Left colon (tissue), 2 donors: ENCODE results near the gene HMG20B. TPM values are rescaled to one million over a fixed set of nuclear protein-coding genes. Genes with fewer than 3 reads are reported as not detected.

Experiments used
- ATAC-seq: fragments of 200-7000 bp; cut with Tn5 transposase; one replicate; pipeline ENCODE4 v1.9.1; 2020; ENCODE audit warnings: mild to moderate bottlenecking, moderate library complexity
- DNase-seq, 2 donors: peaks; one replicate each; pipeline ENCODE4 v3.0.0-alpha.2; 2020
- intact Hi-C, 2 donors: fragments of 100-400 bp; cut with DNase I in 1 of 2; cut with micrococcal nuclease in 1 of 2; formaldehyde crosslinking; loops; one replicate each; pipeline versions ENCODE4 v1.11.2 to v1.14.0; 2022; cut with DNase I, micrococcal nuclease
- total RNA-seq, 2 donors: library from RNA; stranded (reverse); fragmentation: NEBNext Ultra II Directional; extraction: Animal tissue kit (Norgen Biotek cat#: 25700); gene quantifications; one replicate each; pipeline ENCODE4 v1.2.1, GENCODE V29; 2021
- donor health status: DM: no; HTN: no; CAD: no.
- donor health status: DM: yes; HTN: yes; CAD: no.

The HMG20B gene
- total RNA-seq, 2 donors from 2014 or later, result 85.6 to 88.2 TPM

DNA sequence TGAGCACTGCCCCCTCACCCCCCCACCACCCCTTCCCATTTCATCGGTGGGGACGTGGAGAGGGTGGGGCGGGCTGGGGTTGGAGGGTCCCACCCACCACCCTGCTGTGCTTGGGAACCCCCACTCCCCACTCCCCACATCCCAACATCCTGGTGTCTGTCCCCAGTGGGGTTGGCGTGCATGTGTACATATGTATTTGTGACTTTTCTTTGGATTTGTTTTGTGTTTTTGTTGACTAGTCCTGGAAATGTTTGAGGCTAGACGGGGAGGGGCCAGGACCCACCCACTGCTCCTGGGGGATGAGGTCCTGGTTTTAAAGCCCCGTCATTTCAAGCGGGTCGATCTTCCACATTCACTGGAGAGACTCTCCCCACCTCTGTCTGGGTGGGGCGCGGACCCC, 36.8 kb upstream of the HMG20B start:
- intact Hi-C loops, result no loop called here
- no peak for ATAC-seq
- no peak for DNase-seq

DNA sequence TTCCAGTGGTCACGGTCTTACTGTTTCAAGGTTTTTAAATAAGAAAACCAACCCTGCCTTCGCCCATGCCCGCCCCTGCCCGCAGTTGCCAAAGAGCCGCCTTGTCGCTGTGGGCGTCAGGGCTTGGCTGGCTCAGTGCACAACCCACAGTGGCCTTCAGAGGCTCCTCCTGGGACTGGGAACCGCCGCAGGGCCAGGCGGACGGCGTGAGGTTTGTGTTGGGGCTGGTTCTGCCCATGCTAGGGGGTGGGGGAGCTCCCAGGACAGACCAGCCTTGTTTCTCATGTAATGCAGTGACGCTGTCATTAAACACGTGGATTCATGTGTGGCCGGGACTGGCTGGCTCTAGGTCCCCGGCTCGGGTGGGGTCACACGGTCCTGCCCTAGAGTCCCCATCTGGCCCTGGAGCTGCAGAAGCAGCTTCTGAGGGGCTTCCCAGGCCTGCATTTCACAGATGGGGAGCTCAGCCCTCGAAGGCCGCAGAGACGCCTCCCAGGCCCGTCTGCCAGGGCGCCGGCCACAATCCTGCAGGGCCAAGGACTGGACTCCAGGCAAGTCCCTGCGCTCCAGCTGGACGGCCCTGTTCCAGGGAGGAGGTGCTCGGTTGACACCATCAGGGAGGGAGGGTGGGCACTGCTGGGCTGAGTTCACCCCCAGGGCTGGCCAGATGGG, 36.2 kb upstream of the HMG20B start:
- intact Hi-C loops, result no loop called here
- DNase-seq, result no peak
- peak; percentile 3 for ATAC-seq

DNA sequence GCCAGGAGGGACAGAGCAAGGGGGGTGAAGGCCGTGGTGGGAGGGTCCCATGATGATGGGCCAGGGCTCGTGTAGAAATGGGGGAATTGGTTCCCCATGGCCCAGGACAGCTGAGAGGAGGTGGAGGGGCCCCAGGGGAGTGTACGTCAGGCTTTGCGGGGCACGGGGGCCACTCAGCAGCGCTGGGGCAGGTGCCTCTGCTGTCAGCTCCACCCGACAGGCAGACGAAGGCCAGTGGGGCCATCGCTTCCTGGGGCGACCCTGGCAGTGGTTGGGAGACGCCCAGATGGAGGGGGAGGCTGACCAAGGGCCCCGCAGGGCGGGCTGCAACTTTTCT, 35.7 kb upstream of the HMG20B start:
- DNase-seq (no peak), ATAC-seq (peak; percentile 5)
- intact Hi-C loops, result no loop called here

DNA sequence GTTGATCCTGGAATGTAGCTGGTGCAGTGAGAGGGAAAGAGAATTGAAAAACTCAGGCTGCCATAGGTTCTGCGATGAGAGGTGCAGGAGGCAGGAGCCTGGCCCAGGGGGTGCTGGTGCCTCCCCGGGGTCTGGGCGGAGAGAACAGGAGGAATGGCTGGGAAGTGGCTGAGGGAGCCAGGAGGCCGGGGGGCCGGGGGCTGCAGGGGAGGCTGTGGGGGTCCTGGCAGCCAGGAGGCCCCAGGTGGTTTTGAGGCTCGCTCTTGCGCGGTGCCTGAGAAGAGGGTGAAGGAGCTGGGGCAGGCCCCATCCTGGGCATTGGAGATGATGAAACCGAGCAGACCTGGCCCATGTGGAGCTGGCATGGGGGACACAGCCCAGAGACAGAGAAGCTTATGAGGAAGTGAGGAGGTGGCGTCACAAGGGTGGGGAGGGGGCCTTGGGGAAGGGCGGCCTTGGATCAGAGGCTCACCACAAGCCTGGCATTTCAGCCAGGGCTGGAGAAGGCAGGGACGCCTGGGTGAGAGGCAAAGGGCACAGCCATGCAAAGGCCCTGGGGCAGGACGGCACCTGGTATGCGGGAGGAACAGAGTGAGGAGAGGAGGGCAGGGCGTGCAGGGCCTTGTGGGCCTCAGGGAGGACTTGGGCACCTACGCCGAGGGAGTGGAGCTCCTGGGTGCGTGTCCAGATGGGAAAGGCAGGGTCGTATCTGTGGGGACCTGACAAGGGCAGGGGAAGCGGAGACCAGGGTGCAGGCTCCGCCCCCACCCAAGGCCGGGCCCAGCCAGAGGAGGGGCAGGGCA, 35.1 kb upstream of the HMG20B start:
- intact Hi-C loops, result no loop called here
- DNase-seq, result no peak
- peak; percentile 16 for ATAC-seq

DNA sequence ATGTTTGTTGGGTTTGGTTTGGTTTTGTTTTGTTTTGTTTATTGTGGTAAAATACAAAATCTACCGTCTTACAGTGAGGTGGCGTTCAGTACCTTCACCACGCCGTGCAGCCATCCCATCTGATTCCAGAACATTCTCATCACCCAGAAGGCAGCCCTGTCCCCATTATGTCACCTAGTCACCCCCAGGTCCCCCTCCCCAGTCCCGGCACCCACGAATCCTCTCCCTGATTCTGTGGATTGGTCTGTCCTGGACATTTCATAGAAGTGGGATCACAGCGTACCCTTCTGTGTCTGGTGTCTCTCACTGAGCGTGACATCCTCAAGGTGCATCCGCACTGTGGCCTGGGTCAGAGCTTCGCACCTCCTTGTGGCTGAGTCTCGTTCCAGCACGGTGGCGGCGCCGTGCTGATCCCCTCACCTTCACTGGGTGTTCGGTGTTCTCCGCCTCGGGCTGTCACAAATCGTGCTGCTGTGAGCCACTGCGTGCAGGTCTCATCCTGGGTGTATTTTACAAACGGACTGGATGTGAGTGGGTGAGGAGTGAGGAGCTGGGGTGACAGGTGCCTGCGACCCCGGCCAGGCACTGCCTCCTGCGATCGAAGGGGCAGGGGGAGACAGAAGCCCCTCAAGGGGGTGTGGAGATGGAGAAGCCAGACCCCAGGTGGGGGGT, 34.4 kb upstream of the HMG20B start:
- intact Hi-C loops, result no loop called here
- ATAC-seq, result no peak

DNA sequence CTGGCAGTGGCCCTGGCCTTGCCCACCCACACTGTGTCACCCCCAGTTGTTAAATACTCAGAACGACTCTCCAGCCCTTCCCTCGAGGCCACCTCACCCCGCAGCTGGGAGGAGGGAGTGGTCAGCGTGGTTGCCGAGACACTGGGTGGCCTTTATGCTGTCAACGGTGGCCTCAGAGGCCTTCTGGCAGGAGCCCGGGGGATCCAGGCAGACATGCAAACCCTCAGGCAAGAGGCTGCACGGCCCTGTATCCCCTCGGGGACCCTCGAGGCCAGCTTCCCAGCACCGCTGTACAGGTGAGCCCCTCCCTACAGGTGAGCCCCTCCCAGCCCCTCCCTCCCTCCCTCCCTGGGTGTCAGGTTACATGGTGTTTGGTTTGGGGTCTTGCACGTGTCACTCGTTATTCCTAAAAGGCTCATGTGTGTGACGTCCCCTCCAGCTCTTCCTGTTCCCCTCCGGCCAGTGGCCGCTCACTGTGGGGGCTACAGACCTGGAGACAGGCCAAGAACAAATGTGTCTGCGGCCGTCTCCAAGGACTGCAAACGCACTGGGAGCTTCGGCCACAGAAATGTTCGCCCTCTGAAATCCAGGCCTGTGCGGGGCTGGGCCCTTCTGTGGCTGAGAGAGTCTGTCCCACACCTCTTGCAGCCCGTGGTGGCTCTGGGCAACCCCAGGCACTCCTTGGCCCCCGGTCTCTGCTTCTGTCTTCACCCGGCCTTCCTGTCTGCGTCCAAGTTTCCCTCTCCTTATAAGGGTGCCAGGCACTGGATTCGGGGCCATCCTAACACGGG, 33.6 kb upstream of the HMG20B start, which contains the start of gene TEKTIP1:
Gene TEKTIP1, plus strand, starts transcription at position 210 of the 791 bp plus-strand sequence. Its CDS starts 4 bp downstream, at position 214.
- DNase-seq (no peak), ATAC-seq (peak; percentile 8)
- intact Hi-C loops, result no loop called here

More for the DNA sequence above, 34.4 kb upstream of the HMG20B start:
- DNase-seq, result no peak

DNA sequence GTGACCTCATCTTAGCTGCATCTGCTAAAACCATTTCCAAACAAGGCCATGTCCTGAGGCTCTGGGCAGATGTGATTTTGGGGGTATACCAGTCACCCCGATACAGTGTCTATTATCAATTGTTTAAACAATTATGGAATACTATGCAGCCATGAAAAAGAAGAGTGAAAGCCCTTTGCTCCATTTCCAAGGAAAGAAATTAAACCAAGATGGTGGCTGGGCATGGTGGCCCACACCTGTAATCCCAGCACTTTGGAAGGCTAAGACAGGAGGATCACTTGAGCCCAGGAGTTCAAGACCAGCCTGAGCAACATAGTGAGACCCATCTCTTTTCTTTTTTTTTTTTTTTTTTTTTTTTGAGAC, 33.0 kb upstream of the HMG20B start:
- intact Hi-C loops, result no loop called here
- DNase-seq (no peak), ATAC-seq (no peak)

DNA sequence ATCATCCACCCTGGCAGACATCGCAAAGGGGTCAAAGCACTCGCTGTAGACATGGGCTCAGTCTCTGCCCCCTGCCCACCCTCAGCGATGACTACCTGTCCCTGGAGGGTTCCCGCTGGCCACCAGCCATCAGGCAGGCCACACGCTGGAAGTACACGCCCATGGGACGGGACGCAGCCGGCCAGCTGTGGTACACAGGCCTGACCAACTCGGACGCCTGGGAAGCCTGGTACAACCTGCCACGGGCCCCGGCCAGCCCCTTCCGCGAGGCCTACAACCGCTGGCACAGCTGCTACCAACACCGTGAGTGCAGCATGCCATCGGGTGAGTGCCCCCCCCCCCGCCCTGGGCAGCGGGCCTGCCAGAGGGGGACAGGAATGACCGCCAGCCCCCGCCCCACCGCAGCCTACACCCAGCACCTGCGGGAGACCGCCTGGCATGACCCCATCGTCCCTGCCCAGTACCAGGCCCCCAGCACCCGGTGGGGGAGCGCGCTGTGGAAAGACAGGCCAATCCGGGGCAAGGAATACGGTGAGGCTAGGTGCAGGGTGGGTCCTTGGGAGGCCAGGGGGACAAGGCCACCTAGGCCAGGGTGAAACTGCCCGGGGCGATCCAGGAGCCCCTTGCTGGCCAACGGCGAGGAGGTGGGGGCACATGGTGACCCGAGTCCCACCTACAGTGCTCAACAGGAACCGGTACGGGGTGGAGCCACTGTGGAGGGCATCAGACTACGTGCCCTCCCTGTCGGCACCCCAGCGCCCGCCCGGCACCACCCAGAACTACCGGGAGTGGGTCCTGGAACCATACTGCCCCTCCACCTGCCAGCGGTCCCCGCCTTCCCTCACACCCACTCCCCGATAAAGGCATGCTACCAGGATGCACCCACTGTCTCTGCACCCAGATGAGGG, 29.3 kb upstream of the HMG20B start:
- no peak for DNase-seq
- intact Hi-C loops, result no loop called here
- ATAC-seq, result no peak

DNA sequence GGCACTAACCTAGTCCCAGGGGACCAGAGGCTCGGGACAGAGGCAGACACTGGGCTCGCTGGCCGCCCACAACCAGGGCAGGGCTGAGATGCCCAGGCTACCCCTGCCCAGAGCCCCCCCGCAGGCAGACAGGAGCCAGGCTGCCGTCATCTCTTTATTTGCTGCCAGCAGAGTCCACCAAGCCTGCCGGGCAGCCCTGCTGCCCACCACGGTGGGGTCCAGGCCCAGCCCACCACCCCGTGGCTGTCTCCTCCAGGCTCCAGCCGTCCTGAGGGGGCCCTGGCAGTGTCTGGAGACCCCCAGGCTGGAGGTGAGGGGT, 28.7 kb upstream of the HMG20B start:
- no peak for ATAC-seq
- intact Hi-C loops, result no loop called here
- no peak for DNase-seq

DNA sequence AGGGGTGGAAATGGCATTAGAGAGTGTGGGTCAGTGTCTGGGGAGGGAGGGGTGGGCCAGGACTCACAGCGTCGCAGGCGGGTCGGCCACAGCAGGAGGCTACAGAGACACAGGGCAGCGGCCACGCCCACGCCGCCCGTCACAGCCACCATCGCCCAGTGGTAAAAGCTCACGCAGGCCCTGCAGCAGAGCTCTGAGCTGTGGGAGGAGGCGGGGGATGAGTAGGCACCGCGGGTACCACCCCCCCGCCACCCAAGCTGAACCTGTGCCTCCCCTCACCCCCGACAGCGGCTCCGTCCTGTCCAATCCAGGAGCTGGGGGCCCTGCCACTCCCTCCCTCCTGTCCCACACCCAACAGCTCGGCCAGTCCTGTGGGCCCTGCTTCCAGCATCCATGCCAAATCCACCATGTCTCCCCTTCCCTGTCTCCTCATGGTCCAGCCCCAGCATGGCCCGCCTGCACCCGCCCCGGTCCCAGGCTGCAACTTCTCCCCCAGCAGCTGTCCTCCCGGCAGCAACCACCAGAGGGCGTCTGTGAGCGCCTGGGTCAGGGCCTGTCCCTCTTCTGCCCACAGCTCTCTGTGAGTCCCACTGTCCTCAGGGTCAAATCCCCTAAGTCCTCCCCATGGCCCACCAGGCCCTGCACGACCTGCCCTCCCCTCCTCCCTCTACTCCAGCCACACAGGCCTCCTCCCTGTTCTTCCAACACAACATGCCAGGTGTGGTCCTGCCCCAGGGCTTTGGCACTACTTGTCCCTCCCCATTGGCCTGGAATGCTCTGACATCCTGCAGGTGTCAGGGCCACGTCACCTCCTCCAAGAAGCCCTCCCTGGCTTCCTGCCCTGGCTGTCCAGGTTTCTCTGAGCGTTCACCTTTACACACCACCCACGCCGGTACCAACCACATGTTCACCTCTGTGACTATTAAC, 27.7 kb upstream of the HMG20B start:
- DNase-seq (peak; percentile 56 to 79), ATAC-seq (peak; percentile 74)
- intact Hi-C loops, result loop anchor here (5.0 kb wide), 2 partner anchors 72 to 77 kb away; no protein-coding TSS in a partner anchor

DNA sequence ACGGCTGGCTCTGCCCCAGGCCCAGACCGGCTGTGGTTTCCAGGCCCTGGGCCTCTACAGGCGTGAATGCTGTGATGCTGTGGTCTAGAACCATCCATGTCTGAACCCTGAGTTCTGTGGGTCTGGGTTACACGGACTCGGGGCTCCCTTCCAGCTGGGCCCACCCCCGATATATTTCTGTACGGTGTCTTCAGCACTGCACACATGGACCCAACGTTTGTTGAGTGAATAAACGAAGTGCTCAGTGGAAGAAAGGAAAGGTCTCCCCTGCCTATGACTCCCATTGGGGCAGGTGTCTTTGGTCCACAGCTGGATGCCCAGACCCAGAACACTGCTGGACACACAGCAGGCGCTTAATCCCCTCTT, 27.1 kb upstream of the HMG20B start:
- ATAC-seq, result no peak
- intact Hi-C loops, result loop anchor here (5.0 kb wide), 2 partner anchors 72 to 77 kb away; no protein-coding TSS in a partner anchor

DNA sequence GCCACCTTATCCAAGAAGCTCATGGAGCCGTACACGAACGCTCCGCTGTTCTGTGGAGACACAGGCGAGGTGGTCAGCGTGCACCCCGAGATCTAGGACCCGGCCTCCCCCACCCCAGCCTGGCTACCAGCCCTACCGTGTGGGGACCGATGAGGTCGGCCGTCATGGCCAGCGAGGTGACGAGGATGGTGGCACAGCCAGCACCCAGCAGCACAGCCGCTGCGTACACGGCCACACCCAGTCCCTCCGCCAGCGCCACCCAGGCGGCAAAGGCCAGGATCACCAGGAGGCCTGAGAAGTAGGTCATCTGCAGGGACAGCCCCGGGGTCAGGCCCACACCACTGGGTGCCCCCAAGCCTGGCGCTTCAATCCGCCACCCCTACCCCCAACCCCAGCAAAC, 26.6 kb upstream of the HMG20B start:
- intact Hi-C loops, result loop anchor here (5.0 kb wide), 2 partner anchors 71 to 76 kb away; no protein-coding TSS in a partner anchor
- ATAC-seq (peak; percentile 32), DNase-seq (no peak)

More for the DNA sequence above, 27.1 kb upstream of the HMG20B start:
- no peak for DNase-seq

DNA sequence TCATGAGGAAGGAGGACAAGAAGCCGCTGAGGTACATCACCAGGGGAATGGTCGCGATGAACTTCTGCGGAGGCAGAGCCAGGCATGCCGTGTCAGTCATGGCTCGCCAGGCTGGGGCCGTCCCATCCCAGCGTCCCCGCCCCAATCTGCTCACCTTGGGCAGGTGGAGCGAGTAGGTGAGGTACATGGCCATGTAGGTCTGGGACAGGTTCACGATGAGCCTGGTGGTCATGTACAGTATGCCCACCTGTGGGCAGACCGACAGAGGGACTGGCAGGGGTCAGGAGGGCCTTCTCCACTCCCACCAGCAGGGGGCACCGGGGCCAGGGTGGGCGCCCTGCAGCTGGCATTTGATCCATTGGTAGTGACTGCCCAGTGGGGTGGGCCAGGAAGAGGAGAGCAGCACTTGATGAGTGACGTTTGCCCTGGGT, 25.4 kb upstream of the HMG20B start:
- intact Hi-C loops, result loop anchor here (5.0 kb wide), 2 partner anchors 70 to 75 kb away; no protein-coding TSS in a partner anchor
- no peak for ATAC-seq
- DNase-seq, result no peak

DNA sequence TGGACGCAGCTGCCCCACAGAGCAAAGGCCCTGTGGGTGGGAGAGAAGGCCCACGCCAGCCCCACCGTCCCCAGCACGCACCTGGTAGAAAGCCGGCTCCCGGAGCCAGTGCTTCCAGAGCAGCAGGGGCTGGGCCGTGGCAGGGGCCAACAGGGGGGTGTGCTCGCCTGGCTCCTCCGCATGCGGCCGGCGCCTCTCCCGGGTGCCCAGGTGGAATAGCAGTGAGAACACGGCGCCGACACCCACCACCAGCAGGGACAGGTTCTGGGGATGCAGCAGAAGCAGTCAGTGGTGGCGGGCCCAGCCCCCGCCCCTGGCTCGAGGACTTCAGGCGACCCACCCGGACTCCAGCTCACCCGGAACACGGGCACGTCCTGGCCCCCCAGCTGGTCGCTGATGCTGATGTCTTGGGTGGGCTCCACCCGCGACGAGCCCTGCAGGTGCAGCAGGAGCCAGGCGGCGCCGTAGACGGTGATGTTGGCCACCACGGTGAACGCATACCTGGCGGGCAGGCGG, 24.9 kb upstream of the HMG20B start:
- no peak for ATAC-seq
- no peak for DNase-seq
- intact Hi-C loops, result loop anchor here (5.0 kb wide), 2 partner anchors 69 to 74 kb away; no protein-coding TSS in a partner anchor

DNA sequence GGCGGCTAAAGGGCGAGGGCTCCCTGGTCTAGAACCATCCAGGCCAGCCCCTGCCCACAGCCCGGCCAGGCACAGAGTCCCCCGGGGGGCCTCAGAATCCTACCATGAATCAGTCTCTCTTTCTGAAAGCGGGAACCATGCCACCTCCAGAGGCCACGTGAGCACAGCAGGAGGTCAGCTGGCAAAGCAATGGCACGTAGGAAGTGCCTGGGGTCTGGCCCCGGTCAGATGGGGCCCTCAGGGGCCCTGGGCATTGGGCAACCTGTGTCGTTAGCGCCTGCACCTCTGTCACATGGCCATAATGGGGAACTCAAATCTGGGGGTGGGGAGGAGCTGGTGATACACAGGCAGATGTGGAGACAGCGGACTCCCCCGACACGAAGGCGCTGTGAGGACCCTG, 24.1 kb upstream of the HMG20B start:
- intact Hi-C loops, result loop anchor here (5.0 kb wide), 2 partner anchors 69 to 74 kb away; no protein-coding TSS in a partner anchor
- no peak for ATAC-seq
- DNase-seq, result no peak

DNA sequence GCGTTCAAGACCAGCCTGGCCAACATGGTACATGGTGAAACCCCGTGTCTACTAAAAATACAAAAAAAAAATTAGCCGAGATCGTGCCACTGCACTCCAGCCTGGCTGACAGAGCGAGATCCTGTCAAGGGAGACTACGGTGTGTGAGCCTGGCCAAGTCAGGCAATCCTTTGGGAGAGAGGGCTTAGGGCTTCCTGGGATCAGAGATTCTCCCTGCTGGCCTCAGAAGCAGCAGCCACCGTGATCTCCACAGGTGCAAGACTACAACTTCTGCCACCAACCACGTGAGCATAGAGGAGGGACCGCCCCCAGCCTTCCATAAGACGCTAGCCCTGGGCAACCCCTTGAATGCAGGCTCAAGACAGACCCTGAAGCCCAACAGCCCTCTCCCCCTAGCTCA, 22.9 kb upstream of the HMG20B start:
- DNase-seq (no peak), ATAC-seq (no peak)
- intact Hi-C loops, result loop anchor here (5.0 kb wide), 2 partner anchors 67 to 72 kb away; no protein-coding TSS in a partner anchor
